NB4 (cell line): Measurements from ENCODE around the gene NPHP4.

Source experiments
- MYC ChIP-seq: IDR thresholded peaks from 2 replicates; pipeline ENCODE4 v1.6.1; 2011; ENCODE audit warnings: low read depth, low read length
- TF ChIP-seq, protein P1 (sequence below): IDR thresholded peaks from one replicate; pipeline ENCODE4 v1.5.1; 2012; ENCODE audit warnings: low read depth, low read length
- TF ChIP-seq, protein P2 (sequence below): IDR thresholded peaks from 2 replicates; pipeline ENCODE4 v1.6.1; 2011; ENCODE audit warnings: low read depth, low read length

DNA sequence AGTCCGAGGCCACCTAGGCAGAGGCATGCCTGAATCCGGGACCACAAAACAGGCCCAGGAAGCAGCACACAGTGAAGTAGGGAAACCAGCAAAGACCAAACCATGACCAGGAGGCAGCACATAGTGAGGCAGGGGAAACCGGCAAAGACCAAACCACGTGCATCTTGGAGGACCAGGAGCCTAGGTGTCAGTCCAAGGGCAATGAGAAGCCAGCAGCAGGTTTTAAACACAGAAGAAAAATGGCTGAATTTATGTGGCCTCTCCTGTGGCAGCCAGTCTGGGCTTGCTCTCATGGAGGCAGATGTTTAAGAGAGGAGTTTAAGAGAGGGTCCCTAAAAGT lies 42.5 kb downstream of the NPHP4 start:
- TF ChIP-seq, protein P1, sequence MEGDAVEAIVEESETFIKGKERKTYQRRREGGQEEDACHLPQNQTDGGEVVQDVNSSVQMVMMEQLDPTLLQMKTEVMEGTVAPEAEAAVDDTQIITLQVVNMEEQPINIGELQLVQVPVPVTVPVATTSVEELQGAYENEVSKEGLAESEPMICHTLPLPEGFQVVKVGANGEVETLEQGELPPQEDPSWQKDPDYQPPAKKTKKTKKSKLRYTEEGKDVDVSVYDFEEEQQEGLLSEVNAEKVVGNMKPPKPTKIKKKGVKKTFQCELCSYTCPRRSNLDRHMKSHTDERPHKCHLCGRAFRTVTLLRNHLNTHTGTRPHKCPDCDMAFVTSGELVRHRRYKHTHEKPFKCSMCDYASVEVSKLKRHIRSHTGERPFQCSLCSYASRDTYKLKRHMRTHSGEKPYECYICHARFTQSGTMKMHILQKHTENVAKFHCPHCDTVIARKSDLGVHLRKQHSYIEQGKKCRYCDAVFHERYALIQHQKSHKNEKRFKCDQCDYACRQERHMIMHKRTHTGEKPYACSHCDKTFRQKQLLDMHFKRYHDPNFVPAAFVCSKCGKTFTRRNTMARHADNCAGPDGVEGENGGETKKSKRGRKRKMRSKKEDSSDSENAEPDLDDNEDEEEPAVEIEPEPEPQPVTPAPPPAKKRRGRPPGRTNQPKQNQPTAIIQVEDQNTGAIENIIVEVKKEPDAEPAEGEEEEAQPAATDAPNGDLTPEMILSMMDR, result no peak
- TF ChIP-seq MYC, result no peak
- TF ChIP-seq, protein P2, sequence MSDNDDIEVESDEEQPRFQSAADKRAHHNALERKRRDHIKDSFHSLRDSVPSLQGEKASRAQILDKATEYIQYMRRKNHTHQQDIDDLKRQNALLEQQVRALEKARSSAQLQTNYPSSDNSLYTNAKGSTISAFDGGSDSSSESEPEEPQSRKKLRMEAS, result no peak
